Esophagus muscularis mucosa (tissue), 4 donors: ENCODE data around the gene GNL3. TPM values are rescaled to one million over a fixed set of nuclear protein-coding genes. Genes with fewer than 3 reads are reported as not detected.

Experiments used
- DNase-seq: peaks from one replicate; pipeline ENCODE4 v3.0.0-alpha.2; 2017; ENCODE audit errors: extremely low spot score
- H3K27ac ChIP-seq, 4 donors: fragments of 200-600 bp; sonication (generic); replicated peaks in 1 of 4; 1 replicate in 3 of 4; 2 replicates in 1 of 4; pipeline ENCODE4 v1.5.1; 2016 to 2019; ENCODE audit warnings: mild to moderate bottlenecking in 1 of 4
- H3K27me3 ChIP-seq, 4 donors: fragments of 200-600 bp; sonication (generic); one replicate each; pipeline versions ENCODE4 v1.5.1 to v1.6.0; 2016 to 2019
- H3K36me3 ChIP-seq, 4 donors: fragments of 200-600 bp; sonication (generic); one replicate each; pipeline ENCODE4 v1.5.1; 2016 to 2019
- H3K4me1 ChIP-seq, 4 donors: fragments of 200-600 bp; sonication (generic); one replicate each; pipeline ENCODE4 v1.5.1; 2016 to 2019
- H3K4me3 ChIP-seq, 4 donors: fragments of 200-600 bp; sonication (generic); 1 replicate in 2 of 4; 2 replicates in 2 of 4; pipeline ENCODE4 v1.5.1; 2016 to 2019; ENCODE audit warnings: mild to moderate bottlenecking in 4 of 4, moderate library complexity in 1 of 4
- H3K9me3 ChIP-seq, 4 donors: fragments of 200-600 bp; sonication (generic); 1 replicate in 3 of 4; 2 replicates in 1 of 4; pipeline ENCODE4 v1.5.1; 2016 to 2019
- EP300 ChIP-seq: sonication (generic); formaldehyde crosslinking; IDR thresholded peaks from one replicate; pipeline ENCODE4 v1.6.1; 2017; ENCODE audit warnings: antibody characterized with exemption
- POLR2A ChIP-seq: fragments of 450-650 bp; IDR thresholded peaks from one replicate; pipeline ENCODE4 v1.6.1; 2017; ENCODE audit warnings: antibody characterized with exemption, moderate library complexity, mild to moderate bottlenecking, low read depth
- POLR2AphosphoS5 ChIP-seq, 2 donors: sonication (generic); formaldehyde crosslinking; IDR thresholded peaks; one replicate each; pipeline ENCODE4 v1.6.1; 2017; ENCODE audit warnings: antibody characterized with exemption in 2 of 2
- WGBS: methylation state at CpG from one replicate; pipeline ENCODE4 v1.1.5; 2018; 5-methylcytosine and 5-hydroxymethylcytosine counted together
- intact Hi-C: fragments of 100-400 bp; cut with DNase I; formaldehyde crosslinking; loops from one replicate; pipeline ENCODE4 v1.15.1; 2023
- total RNA-seq, 4 donors: library from RNA; depleted of rRNA; stranded (reverse); fragments of >200 nt; gene quantifications; one replicate each; pipeline versions ENCODE4 v1.1.0 to v1.2.1, GENCODE V29; 2016
- TF ChIP-seq, protein P1 (sequence below), 3 experiments: fragments of 200-600 bp in 2 of 3; fragments of 450-650 bp in 1 of 3; sonication (generic) in 2 of 3; IDR thresholded peaks; one replicate each; pipeline ENCODE4 v1.5.1; 2017 to 2019; ENCODE audit warnings: antibody characterized with exemption in 3 of 3, mild to moderate bottlenecking in 2 of 3, moderate library complexity in 1 of 3

The GNL3 gene
- total RNA-seq, 4 donors from 2014 or later, result 28.4 to 71.1 (median 29.3) TPM

DNA sequence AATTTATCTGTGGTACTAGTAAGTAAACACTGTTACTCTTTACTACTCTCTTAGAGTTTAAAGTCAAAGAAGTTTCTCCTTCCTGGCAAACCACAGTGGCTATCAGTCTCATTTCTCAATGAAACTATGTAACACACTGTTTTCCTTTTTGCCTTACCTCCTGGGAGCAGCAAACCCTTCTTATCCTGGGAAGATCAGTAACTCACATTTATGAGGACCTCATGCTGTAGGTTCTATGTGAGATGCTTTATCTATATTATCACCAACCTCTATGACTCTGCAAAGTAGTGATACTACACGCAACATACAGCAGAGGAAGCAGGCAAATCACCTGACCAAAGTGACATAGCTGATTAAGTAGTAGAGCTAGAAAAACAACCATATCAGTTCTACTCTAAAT, 35.4 kb upstream of the GNL3 start:
- H3K4me3 ChIP-seq, result no peak overlapping the region
- H3K9me3 ChIP-seq, result no peaks in the 10 kb centered on the region
- peaks cover 32 to 98% (median 85%) of the 10 kb centered on the region in 4 donors for H3K36me3 ChIP-seq
- 86% methylated on average over 1 of the region's 1 CpG for WGBS
- intact Hi-C loops, result no loop called here
- TF ChIP-seq, protein P1, sequence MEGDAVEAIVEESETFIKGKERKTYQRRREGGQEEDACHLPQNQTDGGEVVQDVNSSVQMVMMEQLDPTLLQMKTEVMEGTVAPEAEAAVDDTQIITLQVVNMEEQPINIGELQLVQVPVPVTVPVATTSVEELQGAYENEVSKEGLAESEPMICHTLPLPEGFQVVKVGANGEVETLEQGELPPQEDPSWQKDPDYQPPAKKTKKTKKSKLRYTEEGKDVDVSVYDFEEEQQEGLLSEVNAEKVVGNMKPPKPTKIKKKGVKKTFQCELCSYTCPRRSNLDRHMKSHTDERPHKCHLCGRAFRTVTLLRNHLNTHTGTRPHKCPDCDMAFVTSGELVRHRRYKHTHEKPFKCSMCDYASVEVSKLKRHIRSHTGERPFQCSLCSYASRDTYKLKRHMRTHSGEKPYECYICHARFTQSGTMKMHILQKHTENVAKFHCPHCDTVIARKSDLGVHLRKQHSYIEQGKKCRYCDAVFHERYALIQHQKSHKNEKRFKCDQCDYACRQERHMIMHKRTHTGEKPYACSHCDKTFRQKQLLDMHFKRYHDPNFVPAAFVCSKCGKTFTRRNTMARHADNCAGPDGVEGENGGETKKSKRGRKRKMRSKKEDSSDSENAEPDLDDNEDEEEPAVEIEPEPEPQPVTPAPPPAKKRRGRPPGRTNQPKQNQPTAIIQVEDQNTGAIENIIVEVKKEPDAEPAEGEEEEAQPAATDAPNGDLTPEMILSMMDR (IDR thresholded peaks at IDR 0.05), result no peak
- TF ChIP-seq EP300, result no peak
- TF ChIP-seq POLR2A, result no peak
- no peaks in the 10 kb centered on the region for H3K4me1 ChIP-seq
- H3K27ac ChIP-seq, result no peak overlapping the region
- no peak for DNase-seq
- no peaks in the 10 kb centered on the region for H3K27me3 ChIP-seq

GRCh38 chr3:52651592-52651991, 34.2 kb upstream of the GNL3 start:
- Histone ChIP-seq H3K36me3 (peaks cover 43 to 98% (median 89%) of the 10 kb centered on the region in 4 donors), H3K4me1 (no peaks in the 10 kb centered on the region), H3K4me3 (no peak overlapping the region), H3K9me3 (no peaks in the 10 kb centered on the region), H3K27ac (no peak overlapping the region), H3K27me3 (no peaks in the 10 kb centered on the region)
- no peak for DNase-seq
- TF ChIP-seq, protein P1 (IDR thresholded peaks at IDR 0.05), result no peak
- intact Hi-C loops, result no loop called here

DNA sequence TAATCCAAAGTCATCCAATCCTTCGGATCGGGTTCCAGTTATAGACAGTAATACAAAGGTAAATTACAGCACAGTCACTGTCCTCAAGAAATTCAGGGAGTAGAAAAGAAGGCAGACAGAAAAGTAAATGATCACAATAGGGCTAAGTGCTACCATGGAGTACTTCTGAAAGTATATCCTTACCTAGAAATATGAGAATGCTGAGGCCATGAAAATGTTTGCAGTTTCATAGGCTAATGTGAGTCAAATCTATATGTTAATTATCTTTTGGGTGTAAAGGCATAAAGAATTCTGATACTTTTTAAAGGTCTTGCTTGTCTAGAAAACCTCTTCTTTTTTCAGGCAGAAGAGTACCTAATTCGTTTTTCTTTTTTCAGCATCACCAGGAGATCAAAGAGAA, 29.9 kb upstream of the GNL3 start:
- TF ChIP-seq EP300 (no peak), POLR2A (no peak), POLR2AphosphoS5 (IDR thresholded peaks at IDR 0.05) (no peak)
- TF ChIP-seq, protein P1 (IDR thresholded peaks at IDR 0.05), result no peak
- Histone ChIP-seq H3K4me1 (no peaks in the 10 kb centered on the region), H3K27me3 (no peaks in the 10 kb centered on the region), H3K4me3 (no peak overlapping the region), H3K36me3 (peaks cover 66 to 100% (median 93%) of the 10 kb centered on the region in 4 donors), H3K27ac (no peak overlapping the region), H3K9me3 (no peaks in the 10 kb centered on the region)
- no peak for DNase-seq
- intact Hi-C loops, result no loop called here
- 98% methylated on average over 3 of the region's 3 CpGs for WGBS

GRCh38 chr3:52660046-52660445, 25.8 kb upstream of the GNL3 start:
- intact Hi-C loops, result no loop called here
- TF ChIP-seq EP300, result no peak
- TF ChIP-seq POLR2AphosphoS5 (IDR thresholded peaks at IDR 0.05), result no peak
- no peak for TF ChIP-seq POLR2A
- TF ChIP-seq, protein P1 (IDR thresholded peaks at IDR 0.05), result no peak
- H3K9me3 ChIP-seq, result no peaks in the 10 kb centered on the region
- no peaks in the 10 kb centered on the region for H3K4me1 ChIP-seq
- no peak overlapping the region for H3K27ac ChIP-seq
- no peak overlapping the region for H3K4me3 ChIP-seq
- no peaks in the 10 kb centered on the region for H3K27me3 ChIP-seq
- H3K36me3 ChIP-seq, result peaks cover 60 to 96% (median 78%) of the 10 kb centered on the region in 4 donors
- DNase-seq, result no peak
- WGBS, result 91% methylated on average over 3 of the region's 3 CpGs

DNA sequence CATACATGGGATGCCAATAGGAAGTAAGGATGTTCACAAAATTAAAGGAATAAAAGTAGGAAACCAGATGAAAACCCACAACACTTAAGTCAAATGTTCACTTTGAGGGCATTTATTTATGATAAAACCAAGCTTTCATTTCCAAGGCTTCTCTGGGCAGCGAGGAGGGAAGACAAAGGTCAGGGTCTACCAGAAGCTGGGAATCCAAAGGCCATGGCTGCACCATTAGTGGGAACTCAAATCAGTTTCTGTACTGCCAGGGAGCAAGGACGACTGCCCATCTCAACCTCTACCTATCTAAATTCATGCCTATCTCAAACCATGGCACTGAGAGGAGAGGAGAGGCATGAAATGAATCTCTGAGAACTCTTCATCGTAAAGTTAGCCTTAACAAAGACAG, 22.7 kb upstream of the GNL3 start:
- 91% methylated on average over 3 of the region's 3 CpGs for WGBS
- H3K27me3 ChIP-seq, result no peaks in the 10 kb centered on the region

More for the DNA sequence above, 22.7 kb upstream of the GNL3 start:
- TF ChIP-seq POLR2A, result no peak
- TF ChIP-seq EP300, result no peak
- no peak for TF ChIP-seq POLR2AphosphoS5 (IDR thresholded peaks at IDR 0.05)
- TF ChIP-seq, protein P1 (IDR thresholded peaks at IDR 0.05), result no peak
- DNase-seq, result no peak
- peaks cover 31 to 96% (median 77%) of the 10 kb centered on the region in 4 donors for H3K36me3 ChIP-seq
- H3K9me3 ChIP-seq, result no peaks in the 10 kb centered on the region
- no peaks in the 10 kb centered on the region for H3K4me1 ChIP-seq
- no peak overlapping the region for H3K4me3 ChIP-seq
- intact Hi-C loops, result no loop called here
- no peak overlapping the region for H3K27ac ChIP-seq
